HS-5 (cell line): ENCODE measurements around the gene SPINK14.

ENCODE experiments used
- DNase-seq: peaks from one replicate; pipeline ENCODE4 v3.0.0-alpha.2; 2012; ENCODE audit warnings: low read depth

Gene SPINK14

DNA sequence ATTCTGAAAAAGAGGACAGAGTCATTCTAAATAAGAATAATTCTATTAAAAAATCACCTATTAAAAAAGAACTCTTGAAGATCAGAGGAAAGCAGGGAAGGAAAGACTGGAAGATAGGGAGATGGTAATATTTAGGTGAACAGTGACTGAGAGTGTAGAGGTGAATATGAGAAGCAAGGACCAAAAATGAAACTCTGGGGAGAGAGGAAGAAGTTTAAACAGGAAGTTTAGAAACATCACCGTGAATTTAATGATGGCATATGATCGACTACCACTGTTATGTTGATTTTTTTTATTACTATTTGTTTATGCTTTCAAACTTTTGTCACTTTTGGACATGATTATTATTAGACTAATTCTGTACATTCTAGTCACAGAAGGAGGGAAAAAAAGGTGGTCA is 32.8 kb downstream of the SPINK14 start:
- no peak for DNase-seq

DNA sequence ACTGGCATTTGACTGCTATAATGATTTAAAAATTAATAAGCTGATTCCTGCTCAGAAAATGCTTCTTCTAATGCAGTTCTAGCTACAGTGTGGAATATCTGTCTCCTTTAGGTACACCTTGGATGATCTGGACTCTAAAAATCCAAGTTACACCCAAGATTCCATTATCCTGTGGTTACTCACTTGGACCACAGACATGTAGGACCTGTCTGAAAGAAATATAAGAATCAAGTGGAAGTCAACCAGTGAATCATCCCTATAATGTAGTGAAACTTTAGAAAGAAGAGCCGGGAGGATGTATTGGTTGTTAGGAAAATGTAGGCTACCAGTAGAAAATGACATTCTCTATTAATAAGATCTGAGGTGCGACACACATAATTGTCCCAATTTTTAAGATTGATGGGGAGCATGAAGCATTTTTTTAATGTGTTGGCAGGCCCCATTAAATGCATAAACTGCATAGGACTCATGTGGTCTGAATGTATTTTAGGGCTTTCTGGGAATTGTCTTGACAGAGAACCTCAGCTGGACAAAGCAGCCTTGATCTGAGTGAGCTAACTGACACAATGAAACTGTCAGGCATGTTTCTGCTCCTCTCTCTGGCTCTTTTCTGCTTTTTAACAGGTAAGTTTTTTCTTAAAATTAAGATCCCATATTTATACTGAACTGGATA is 34.3 kb downstream of the SPINK14 start, which contains the start of gene SPINK6:
Gene SPINK6, plus strand, starts transcription at position 512 of the 673 bp plus-strand sequence. Its CDS starts 55 bp downstream, at position 567.
- peak; percentile 52 for DNase-seq

DNA sequence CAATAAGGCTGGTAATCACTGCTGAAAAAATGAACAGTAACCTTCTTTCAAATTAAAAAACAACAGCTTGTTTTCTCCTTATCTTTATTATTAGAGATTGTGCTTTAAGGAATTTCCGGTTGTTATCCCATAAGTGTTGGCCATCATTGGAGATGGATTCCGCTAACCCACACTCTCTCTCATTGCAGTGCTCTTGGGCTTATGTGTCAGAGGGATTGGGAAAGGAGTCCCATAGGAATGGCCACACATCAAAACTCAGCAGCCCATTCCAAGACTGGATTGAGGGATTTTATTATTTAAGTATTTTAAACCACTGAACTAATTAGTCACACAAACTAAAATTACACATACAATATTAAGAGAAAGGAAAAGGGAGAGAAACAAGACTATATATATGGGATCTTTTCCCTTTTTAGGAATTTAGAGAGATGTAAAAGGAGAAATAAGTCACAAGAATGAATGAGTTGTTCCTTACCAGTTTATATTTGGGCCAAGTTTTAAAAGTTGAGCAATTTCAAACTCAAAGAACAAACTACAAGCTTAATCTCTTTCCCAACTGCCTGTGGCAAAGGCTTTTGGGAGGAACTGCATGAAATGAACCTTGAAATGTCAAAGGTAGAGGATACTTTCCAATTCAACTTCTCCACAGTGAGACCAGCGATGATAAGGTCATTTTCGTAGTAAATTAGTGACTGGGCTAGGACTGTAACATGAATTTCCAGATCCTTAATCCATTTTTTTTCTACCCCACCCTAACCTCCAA is 36.9 kb downstream of the SPINK14 start:
- DNase-seq: no peak

DNA sequence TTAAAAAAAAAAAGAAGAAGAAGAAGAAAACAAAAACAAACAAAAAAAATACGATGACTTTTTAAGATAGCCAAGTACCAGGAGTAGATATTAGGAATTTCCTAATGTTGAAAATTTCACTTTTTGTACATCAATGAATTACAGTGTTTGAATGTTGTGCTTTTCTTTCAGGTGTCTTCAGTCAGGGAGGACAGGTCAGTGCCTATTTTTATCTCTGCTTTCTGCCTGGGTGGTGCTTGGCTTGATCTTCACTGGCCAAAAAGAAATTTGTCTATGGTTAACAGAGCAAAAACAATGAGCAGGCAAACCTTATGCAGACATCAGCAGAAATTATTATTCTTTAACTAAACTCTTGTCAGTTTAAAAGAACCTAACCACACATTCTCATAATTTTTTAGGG is 37.5 kb downstream of the SPINK14 start:
- no peak for DNase-seq

DNA sequence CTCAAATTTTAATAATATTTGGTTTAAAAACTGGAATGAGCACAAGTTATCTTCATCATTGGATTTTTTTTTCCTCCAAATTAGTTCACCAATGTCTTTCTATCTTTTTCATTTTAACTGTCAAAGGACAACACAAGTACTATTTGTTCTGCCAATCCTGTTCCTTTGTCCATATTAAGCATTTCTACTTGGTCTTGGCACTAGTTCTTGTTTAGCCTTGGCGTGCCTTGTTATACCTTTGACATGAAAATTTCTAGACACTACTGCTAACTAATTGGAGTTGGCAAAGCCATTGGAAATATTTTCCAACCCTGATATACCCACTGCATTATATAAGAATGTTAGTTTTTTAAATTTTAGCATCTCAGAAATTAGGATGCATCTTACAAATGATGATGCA is 38.3 kb downstream of the SPINK14 start:
- DNase-seq: no peak

DNA sequence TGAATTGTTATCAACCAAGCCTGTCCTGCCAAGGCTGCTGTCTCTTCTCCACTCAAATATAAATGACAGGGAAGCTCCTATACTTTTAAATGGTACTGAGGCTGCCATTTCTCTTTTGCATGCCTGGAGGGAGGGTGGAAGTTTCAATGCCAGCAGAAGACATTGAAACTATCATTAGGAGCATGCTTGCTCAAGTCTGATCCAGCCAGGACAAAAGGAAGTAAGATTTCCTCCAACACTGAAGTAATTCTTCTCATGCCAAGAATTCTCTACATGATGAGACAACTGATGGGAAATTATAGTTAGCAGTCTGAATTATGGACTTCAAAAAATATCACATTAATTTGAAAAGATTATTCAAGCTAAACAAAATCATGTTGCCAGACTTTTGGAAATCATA is 39.9 kb downstream of the SPINK14 start:
- no peak for DNase-seq

DNA sequence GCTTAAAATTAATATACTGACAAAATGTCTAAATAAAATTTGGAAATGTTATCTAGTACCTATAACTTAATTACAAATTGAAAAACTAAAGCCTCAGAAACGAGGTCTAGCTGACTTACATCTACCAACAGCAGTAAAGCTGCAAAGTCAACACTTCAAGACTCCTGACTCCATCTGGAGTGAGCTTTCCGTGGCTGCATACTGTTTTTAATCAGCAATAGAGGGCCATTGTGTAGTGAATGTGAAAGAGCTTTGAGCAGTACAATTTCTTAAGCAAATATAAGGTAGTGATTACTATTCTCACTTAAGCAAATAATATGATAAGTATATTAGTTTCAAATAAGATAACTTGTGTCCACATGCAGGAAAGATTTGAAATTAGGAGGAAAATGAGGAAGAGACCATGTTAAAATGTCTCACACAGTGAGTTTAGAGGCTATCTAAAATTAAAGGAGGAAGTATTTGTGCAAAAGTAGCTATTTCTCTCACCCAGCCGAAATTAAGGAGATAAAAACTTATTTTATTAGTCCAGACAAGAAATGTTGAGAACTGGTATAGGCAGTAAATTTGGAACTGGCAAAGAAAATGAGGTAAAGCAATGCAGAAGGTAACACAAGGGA is 40.9 kb downstream of the SPINK14 start:
- no peak for DNase-seq

DNA sequence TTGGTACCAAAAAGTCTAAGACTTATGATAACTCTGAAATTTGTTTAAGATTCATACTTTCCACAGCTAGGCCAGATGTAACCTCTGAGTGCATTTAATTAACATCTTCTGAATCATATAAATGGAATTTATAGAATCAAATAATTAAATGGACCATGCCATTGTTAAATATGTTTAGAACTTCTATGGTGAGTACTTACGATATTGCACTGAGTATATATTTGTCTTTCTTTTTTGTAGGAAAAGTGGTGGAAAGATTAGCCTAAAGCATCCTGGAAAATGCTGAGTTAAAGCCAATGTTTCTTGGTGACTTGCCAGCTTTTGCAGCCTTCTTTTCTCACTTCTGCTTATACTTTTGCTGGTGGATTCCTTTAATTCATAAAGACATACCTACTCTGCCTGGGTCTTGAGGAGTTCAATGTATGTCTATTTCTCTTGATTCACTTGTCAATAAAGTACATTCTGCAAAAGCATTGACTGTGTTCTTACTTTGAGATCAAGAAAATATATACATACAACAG is 46.4 kb downstream of the SPINK14 start:
- no peak for DNase-seq

DNA sequence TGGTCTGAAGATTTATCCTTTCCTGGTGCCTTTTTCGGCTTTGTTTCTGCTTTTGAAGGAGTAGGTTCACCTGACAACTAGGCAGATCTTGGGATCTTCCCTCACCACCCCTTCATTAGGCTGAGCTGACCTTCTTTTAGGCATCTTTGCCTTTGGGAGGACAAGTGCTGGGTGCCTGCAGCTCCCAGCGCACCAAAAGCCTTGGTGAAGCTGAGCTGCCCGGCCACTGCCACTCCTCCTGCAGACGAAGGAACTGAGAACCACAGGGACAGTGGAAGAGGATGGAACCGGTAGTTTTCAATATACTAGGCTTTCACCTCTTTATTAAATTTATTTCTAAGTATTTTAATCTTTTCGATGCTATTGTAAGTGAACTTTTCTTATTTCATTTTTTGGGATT is 53.2 kb downstream of the SPINK14 start:
- no peak for DNase-seq

DNA sequence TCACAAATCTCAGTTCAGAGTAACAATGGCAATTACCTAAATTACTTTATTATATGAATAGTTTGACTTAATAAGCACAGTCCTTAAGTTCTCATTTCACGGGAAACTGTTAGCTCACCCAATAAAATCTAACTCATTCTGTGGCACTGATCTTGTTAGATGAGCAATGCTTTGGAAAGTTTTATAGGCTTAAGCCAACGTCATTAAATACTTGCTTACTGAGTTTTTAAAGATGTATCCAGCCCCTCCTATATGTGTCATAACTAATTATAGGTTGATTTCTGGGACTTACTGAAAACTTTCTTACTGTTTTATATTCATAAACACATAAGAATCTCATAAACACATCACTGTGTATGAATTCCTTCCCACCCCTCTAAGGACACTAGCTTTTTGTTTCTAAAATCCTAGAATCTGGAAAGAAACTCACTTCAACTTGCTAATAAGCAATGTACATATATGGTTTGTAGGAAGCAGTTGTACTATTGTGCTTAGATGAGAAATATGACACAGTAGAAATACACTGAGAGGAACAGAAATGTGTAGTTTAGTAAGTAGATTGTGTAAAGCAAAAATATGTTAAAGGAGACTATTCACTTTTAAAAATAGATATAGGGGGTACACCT is 55.9 kb downstream of the SPINK14 start:
- DNase-seq: peak; percentile 65
